GM18505 (cell line): Measurements from ENCODE around the gene HERPUD1.
"Not testable (repeated sequence)": the region's sequence is repeated elsewhere in the genome, so short reads cannot be mapped to it uniquely, and the experiment has no call there.

ENCODE experiments used
- ATAC-seq: cut with Tn5 transposase; IDR thresholded peaks from one replicate; pipeline ENCODE4 v1.9.1; 2021; ENCODE audit not compliant: unreplicated experiment
- POLR2A ChIP-seq: IDR thresholded peaks from 4 replicates; pipeline ENCODE4 v1.6.1; 2011; ENCODE audit warnings: borderline replicate concordance; ENCODE audit not compliant: insufficient read depth, insufficient read length; ENCODE audit errors: extremely low read depth

The HERPUD1 gene

GRCh38 chr16:56980792-56981724 lies 49.1 kb downstream of the HERPUD1 start:
- no peak for TF ChIP-seq POLR2A
- ATAC-seq = no peak

- no peak for ATAC-seq
- TF ChIP-seq POLR2A = no peak
These were observed 49.9 kb downstream of the HERPUD1 start for GRCh38 chr16:56981729-56982271.

GRCh38 chr16:56982695-56983094 lies 50.8 kb downstream of the HERPUD1 start:
- TF ChIP-seq POLR2A = no peak
- ATAC-seq = no peak

- ATAC-seq = no peak
- TF ChIP-seq POLR2A = no peak
These were observed 51.3 kb downstream of the HERPUD1 start for GRCh38 chr16:56983211-56983751.

GRCh38 chr16:56984639-56985038 lies 52.7 kb downstream of the HERPUD1 start:
- no peak for TF ChIP-seq POLR2A
- no peak for ATAC-seq

- TF ChIP-seq POLR2A = no peak
- no peak for ATAC-seq
These were observed 53.5 kb downstream of the HERPUD1 start for GRCh38 chr16:56985288-56985961.

GRCh38 chr16:56985962-56986360 lies 54.0 kb downstream of the HERPUD1 start:
- ATAC-seq = no peak
- no peak for TF ChIP-seq POLR2A

- no peak for ATAC-seq
- no peak for TF ChIP-seq POLR2A
These were observed 54.4 kb downstream of the HERPUD1 start for GRCh38 chr16:56986361-56986760.

- ATAC-seq = not testable (repeated sequence)
These were observed 55.0 kb downstream of the HERPUD1 start for GRCh38 chr16:56986908-56987307.

GRCh38 chr16:56987692-56988091 lies 55.8 kb downstream of the HERPUD1 start:
- no peak for ATAC-seq
- no peak for TF ChIP-seq POLR2A

GRCh38 chr16:56988161-56988947 lies 56.4 kb downstream of the HERPUD1 start:
- TF ChIP-seq POLR2A = no peak
- no peak for ATAC-seq

GRCh38 chr16:56988948-56989945 lies 57.3 kb downstream of the HERPUD1 start, which contains the start of gene NLRC5:
Gene NLRC5 (plus strand): TSS chr16:56989557. CDS start chr16:57020713, 31,156 bp downstream.
- peak; percentile 82 for ATAC-seq
- peak; percentile 86 for TF ChIP-seq POLR2A
